Measurements from ENCODE around the gene PRPF19. TPM values are rescaled to one million over a fixed set of nuclear protein-coding genes. Genes with fewer than 3 reads are reported as not detected.
A peak's percentile ranks its signal among the peaks of the same experiment; 100 is the strongest.
"Not testable (repeated sequence)": the region's sequence is repeated elsewhere in the genome, so short reads cannot be mapped to it uniquely, and the experiment has no call there.

Gene PRPF19
- total RNA-seq, 1 donor from 2014 or later: 36.1 TPM

DNA sequence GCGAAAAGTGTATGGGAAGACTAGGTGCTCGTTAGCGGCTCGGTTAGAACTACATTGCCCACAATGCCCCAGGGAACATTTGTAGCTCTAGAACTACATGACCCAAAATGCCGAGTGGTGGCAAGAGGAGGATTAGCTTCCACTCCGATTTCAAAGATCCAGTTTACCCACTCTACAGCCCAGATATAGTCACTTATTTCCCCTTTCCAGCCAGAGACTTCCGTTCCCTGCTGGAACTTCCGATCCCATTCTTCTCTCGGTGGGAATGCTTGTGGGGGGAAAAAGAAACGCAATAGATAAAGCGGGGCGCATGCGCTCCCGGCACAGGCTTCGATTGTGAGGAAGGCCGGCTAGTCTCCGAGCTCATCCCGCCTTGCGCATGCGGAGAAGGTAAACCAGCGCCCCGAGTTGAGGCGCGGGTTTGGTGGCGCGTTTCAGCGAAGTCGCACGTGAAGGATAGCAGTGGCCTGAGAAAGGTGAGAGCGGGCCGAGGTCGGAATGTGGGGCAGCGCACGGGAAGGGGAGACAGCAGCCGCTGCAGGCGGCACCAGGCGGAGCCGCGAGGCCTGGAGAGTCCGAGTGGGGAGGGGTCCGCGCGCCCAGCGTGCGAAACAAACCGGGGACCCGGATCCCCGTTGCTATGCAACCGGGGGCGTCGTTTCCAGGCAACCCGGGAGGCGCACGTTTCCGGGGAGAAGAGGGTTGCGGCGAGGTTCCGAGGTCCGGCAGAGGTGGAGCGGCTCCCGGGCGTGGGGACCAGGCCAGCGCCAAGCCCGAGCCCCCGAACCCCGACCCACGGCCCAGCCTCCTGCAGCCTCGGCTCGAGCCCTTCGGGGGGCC is 7.6 kb upstream of the PRPF19 start, which contains the start of gene TMEM109:
Gene TMEM109 (plus strand): TSS at position 366 of the 840 bp plus-strand sequence. CDS start 5,536 bp downstream, outside the sequence.
- DNase-seq (ENCODE audit: low read depth) (peak; percentile 82), FAIRE-seq (no peak)
- H3K27me3 ChIP-seq (ENCODE audit: control insufficient read depth, insufficient read depth, low read length): no peaks in the 10 kb centered on the region
- H3K36me3 ChIP-seq (ENCODE audit: control insufficient read depth, insufficient read depth, low read length): no peaks in the 10 kb centered on the region
- peak within 1 kb of the TSS; percentile 81 for H3K4me3 ChIP-seq (ENCODE audit: low read depth, low read length)
- TF ChIP-seq, protein P1, sequence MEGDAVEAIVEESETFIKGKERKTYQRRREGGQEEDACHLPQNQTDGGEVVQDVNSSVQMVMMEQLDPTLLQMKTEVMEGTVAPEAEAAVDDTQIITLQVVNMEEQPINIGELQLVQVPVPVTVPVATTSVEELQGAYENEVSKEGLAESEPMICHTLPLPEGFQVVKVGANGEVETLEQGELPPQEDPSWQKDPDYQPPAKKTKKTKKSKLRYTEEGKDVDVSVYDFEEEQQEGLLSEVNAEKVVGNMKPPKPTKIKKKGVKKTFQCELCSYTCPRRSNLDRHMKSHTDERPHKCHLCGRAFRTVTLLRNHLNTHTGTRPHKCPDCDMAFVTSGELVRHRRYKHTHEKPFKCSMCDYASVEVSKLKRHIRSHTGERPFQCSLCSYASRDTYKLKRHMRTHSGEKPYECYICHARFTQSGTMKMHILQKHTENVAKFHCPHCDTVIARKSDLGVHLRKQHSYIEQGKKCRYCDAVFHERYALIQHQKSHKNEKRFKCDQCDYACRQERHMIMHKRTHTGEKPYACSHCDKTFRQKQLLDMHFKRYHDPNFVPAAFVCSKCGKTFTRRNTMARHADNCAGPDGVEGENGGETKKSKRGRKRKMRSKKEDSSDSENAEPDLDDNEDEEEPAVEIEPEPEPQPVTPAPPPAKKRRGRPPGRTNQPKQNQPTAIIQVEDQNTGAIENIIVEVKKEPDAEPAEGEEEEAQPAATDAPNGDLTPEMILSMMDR (IDR thresholded peaks at IDR 0.05; ENCODE audit: insufficient read depth, low read length, severe bottlenecking): no peak

- H3K27me3 ChIP-seq (ENCODE audit: control insufficient read depth, insufficient read depth, low read length): no peaks in the 10 kb centered on the region
- FAIRE-seq: no peak
- TF ChIP-seq, protein P1 (IDR thresholded peaks at IDR 0.05; ENCODE audit: insufficient read depth, low read length, severe bottlenecking): no peak
- DNase-seq (ENCODE audit: low read depth): no peak
- no peaks in the 10 kb centered on the region for H3K36me3 ChIP-seq (ENCODE audit: control insufficient read depth, insufficient read depth, low read length)
- H3K4me3 ChIP-seq (ENCODE audit: low read depth, low read length): no peak overlapping the region
These were observed 6.6 kb upstream of the PRPF19 start for GRCh38 chr11:60912851-60913528.

GRCh38 chr11:60912223-60912850 is 6.0 kb upstream of the PRPF19 start:
- Histone ChIP-seq H3K4me3 (ENCODE audit: low read depth, low read length) (no peak overlapping the region), H3K27me3 (ENCODE audit: control insufficient read depth, insufficient read depth, low read length) (no peaks in the 10 kb centered on the region), H3K36me3 (ENCODE audit: control insufficient read depth, insufficient read depth, low read length) (no peaks in the 10 kb centered on the region)
- no peak for DNase-seq (ENCODE audit: low read depth)
- TF ChIP-seq, protein P1 (IDR thresholded peaks at IDR 0.05; ENCODE audit: insufficient read depth, low read length, severe bottlenecking): no peak
- FAIRE-seq: no peak

DNA sequence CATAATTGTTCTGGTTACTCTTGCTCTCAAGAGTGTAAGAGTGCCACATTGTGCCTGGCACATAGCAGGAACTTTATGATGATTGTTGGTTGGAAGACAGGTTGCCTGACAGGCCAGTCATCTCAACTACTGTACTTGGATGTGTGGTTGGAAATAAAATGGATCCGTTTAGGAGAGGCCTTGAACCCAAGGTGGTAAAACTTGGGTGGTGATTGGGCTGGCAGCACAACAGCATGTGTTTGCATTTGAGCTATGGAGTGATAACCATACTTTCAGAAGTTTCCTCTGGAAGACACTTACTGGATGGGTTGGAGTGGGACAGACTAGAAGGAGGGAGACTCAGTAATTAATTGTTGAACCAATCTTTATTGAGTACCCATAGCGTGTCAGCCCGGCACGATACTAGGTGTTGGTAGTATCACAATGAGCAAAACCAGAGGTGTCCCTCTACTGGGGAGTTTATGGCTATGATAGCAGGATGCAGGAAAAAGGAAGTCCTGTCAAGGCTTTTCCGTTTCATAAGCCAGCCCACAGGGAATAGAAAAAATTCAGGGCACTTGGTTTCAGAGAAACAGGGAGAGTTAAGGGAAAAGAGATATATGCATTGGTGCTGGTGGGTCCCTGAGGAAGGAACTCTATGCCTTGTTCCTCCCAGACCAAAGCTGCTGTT is 4.5 kb upstream of the PRPF19 start:
- FAIRE-seq (no peak), DNase-seq (ENCODE audit: low read depth) (no peak)
- H3K36me3 ChIP-seq (ENCODE audit: control insufficient read depth, insufficient read depth, low read length): no peaks in the 10 kb centered on the region
- no peaks in the 10 kb centered on the region for H3K27me3 ChIP-seq (ENCODE audit: control insufficient read depth, insufficient read depth, low read length)
- TF ChIP-seq, protein P1 (IDR thresholded peaks at IDR 0.05; ENCODE audit: insufficient read depth, low read length, severe bottlenecking): no peak
- no peak overlapping the region for H3K4me3 ChIP-seq (ENCODE audit: low read depth, low read length)

- TF ChIP-seq, protein P1 (IDR thresholded peaks at IDR 0.05; ENCODE audit: insufficient read depth, low read length, severe bottlenecking): no peak
These were observed 3.9 kb upstream of the PRPF19 start for GRCh38 chr11:60910281-60910687.

GRCh38 chr11:60909680-60910280 is 3.4 kb upstream of the PRPF19 start:
- not testable (repeated sequence) for DNase-seq (ENCODE audit: low read depth); H3K36me3 ChIP-seq (ENCODE audit: control insufficient read depth, insufficient read depth, low read length); H3K27me3 ChIP-seq (ENCODE audit: control insufficient read depth, insufficient read depth, low read length); H3K4me3 ChIP-seq (ENCODE audit: low read depth, low read length); FAIRE-seq

More at GRCh38 chr11:60910281-60910687, 3.9 kb upstream of the PRPF19 start:
- DNase-seq (ENCODE audit: low read depth) (no peak), FAIRE-seq (no peak)
- Histone ChIP-seq H3K27me3 (ENCODE audit: control insufficient read depth, insufficient read depth, low read length) (no peaks in the 10 kb centered on the region), H3K4me3 (ENCODE audit: low read depth, low read length) (no peak overlapping the region), H3K36me3 (ENCODE audit: control insufficient read depth, insufficient read depth, low read length) (no peaks in the 10 kb centered on the region)

All from bronchial epithelial cell (primary cell).